Right lobe of liver (tissue), 4 donors: Measurements from ENCODE around the gene C1orf94.

Experiments used
- CTCF ChIP-seq, 4 donors: fragments of 200-600 bp in 3 of 4; fragments of 450-650 bp in 1 of 4; IDR thresholded peaks; one replicate each; pipeline versions ENCODE4 v1.5.1 to v1.8.0; 2016 to 2022; ENCODE audit warnings: antibody characterized with exemption in 4 of 4, mild to moderate bottlenecking in 2 of 4
- POLR2A ChIP-seq: fragments of 450-650 bp; IDR thresholded peaks from one replicate; pipeline ENCODE4 v1.6.1; 2017; ENCODE audit warnings: antibody characterized with exemption, mild to moderate bottlenecking
- donor health status: DM: no; HTN: no; CAD: no.
- donor health status: DM: no; HTN: no; CAD: no.
- donor health status: DM: no; HTN: yes; CAD: no.

- no peak for TF ChIP-seq CTCF (IDR thresholded peaks at IDR 0.05)
- no peak for TF ChIP-seq POLR2A
Measured at GRCh38 chr1:34164771-34165391, 11.8 kb upstream of the C1orf94 start, which contains the start of gene CSMD2.
